SK-N-SH (cell line): ENCODE data around the gene SPATA19.

Experiments
- EZH2phosphoT487 ChIP-seq: fragments of 200-600 bp; sonication (generic); IDR thresholded peaks from 2 replicates; pipeline ENCODE4 v1.6.1; 2017; ENCODE audit warnings: low read depth, mixed run types, mild to moderate bottlenecking, antibody characterized with exemption, moderate library complexity, borderline replicate concordance
- FOXM1 ChIP-seq: IDR thresholded peaks from 2 replicates; pipeline ENCODE4 v1.4.0; 2012; ENCODE audit warnings: low read depth, mild to moderate bottlenecking
- POLR2AphosphoS5 ChIP-seq: IDR thresholded peaks from 2 replicates; pipeline ENCODE4 v1.6.1; 2012; ENCODE audit warnings: low read depth, low read length
- RCOR1 ChIP-seq: fragments of 150-350 bp; IDR thresholded peaks from 2 replicates; pipeline ENCODE4 v1.6.1; 2017; ENCODE audit warnings: antibody characterized with exemption, low read length
- RXRA ChIP-seq: IDR thresholded peaks from 2 replicates; pipeline ENCODE4 v1.4.0; 2012; ENCODE audit warnings: low read depth, mild to moderate bottlenecking, borderline replicate concordance
- USF1 ChIP-seq: IDR thresholded peaks from 2 replicates; pipeline ENCODE4 v1.4.0; 2012; ENCODE audit warnings: low read depth, borderline replicate concordance

DNA sequence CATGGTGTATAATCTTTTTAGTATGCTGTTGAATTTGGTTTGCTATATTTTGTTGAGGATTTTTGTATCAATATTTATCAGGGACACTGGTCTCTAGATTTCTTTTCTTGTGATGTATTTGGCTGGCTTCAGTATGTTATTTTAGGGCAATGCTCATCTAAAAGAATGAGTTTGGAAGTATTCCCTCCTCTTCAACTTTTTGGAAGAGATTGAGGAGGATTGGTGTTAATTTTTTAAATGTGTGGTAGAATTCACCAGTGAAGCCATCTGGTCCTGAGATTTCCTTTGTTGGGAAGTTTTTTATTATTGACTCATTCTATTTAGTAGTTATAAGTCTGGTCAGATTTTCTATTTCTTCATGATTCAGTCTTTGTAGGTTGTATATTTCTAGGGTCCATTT lies 22.1 kb upstream of the SPATA19 start:
- TF ChIP-seq RCOR1 (no peak), FOXM1 (no peak), RXRA (no peak), POLR2AphosphoS5 (no peak), EZH2phosphoT487 (no peak), USF1 (no peak)
